SKM-1 (cell line): ENCODE data around the gene COL25A1.

Experiments
- DNase-seq: peaks from one replicate; lab custom pipeline; 2025; ENCODE audit not compliant: unreplicated experiment; lab: John Stamatoyannopoulos, UW

The COL25A1 gene

DNA sequence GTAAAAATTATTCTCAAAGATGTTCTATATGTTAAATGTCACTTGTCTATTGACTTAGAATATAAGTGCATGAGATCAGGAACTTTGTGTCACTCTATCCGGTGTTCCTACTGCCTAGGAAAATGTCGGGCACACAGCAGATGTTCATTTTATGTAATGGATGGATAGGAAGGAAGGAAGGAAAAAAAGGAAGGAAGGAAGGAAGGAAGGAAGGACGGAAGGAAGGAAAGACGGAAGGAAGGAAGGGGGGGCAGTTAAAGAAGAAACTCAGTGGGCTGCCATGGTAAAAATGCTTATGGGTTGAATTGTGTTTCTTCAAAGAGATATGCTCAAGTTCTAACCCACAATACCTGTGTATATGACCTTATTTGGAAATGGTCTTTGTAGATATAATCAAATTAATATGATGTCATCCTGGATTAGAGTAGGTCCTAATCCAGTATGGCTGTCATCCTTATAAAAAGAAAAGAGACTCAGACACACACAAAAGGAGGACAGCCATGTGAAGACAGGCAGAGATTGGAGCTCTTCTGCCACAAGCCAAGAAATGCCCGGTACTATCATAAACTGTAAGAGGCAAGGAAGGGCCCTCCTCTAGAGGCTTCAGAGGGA, 86.3 kb downstream of the COL25A1 start:
- DNase-seq = no peak

DNA sequence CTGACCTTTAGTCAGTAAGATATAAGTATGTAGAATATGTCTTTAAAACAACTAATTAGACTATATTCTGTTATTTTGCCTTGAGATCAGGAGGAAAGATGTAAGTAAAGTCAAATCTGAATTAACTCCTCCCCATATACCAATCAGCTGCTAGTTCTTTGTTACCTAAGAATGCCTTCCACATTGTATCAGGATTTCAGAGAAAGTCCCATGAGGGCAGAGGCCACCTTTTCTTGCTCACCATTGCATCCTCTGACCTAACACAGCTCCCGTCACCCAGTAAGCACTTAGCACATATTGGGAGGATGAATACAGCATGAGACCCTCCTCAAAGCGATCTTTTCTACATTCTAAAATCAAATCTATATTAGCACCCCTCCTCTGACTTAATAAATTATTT, 87.0 kb downstream of the COL25A1 start:
- DNase-seq = no peak

DNA sequence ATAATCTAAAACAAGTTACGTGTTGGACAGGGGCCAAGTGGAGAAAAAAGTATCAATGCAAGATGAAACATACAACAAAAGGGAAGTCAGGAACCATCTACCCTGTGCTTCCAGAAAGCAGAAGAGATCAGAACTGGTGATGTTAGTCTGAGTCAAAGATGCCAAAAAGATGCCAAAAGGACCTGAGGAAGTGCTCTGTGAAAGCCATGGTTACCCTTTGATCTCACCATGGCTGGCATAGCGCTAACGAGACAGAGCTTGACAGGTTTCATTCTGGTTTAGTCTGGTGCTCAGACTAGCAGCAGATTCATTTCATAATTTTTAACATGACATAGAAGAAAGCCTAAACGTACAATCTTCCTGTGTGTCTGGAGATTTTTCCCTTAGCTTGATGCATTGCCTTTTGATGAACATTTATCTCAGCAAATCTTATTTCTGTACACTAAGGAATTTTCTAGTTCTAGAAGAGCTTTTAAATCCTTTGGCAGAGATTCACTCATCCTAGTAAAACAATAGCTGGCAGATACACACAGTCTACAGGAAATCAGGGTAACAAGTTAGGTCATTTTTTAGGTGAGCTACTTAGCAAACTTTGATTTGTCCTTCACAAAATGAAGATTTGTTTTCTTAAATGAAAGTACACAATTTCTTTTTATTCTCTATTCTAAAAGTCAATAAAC, 87.7 kb downstream of the COL25A1 start:
- DNase-seq = no peak

DNA sequence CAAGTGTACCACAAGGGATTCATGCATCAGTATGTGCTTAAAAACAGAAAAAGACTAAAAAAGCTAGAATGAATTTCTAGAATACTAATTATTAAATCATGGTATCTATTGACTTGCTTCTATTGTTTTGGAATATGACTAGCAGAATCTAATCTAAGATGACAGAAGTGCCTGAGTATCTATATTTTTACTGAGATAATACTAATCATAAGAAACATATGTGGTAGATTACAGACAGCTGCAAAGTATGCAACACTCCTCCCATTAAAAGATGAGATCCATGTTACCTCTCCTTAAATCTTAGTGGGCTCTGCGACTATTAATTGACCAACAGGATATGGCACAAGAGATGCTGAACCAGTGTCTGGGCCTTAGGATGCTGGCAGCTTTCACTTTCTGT, 89.4 kb downstream of the COL25A1 start:
- no peak for DNase-seq

DNA sequence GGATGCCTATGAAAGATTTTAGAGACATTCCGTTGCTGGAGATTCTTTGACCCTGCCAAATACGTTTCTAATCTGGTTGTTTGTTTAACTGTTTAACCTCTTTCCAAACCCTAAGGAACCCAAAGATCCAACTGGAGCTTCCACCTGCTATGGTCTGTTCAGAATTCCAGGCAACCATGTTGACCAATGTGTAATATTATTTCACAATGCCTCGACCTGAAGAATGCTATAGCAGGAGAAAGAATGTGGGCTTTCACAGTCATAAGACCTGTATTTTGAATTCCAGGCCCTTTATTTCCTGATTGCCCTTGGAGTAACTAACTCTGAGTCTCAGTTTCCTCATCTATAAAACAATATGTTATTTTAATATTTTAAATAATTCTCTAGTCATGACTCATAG, 90.8 kb downstream of the COL25A1 start:
- no peak for DNase-seq

DNA sequence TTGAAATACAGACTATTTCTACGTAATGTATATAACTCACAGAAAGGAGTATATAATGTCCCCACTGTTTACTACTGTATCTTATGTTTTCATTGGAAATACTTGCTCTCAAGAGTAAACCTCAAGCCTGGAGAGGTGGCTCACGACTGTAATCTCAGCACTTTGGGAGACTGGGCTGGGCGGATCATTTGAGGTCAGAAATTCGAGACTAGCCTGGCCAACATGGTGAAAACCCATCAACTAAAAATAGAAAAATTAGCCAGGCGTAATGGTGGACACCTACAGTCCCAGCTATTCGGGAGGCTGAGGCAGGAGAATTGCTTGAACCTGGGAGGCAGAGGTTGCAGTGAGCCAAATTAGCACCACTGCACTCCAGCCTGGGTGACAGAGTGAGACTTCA, 92.8 kb downstream of the COL25A1 start:
- DNase-seq = no peak

GRCh38 chr4:109207898-109208297, 94.6 kb downstream of the COL25A1 start:
- DNase-seq = no peak

DNA sequence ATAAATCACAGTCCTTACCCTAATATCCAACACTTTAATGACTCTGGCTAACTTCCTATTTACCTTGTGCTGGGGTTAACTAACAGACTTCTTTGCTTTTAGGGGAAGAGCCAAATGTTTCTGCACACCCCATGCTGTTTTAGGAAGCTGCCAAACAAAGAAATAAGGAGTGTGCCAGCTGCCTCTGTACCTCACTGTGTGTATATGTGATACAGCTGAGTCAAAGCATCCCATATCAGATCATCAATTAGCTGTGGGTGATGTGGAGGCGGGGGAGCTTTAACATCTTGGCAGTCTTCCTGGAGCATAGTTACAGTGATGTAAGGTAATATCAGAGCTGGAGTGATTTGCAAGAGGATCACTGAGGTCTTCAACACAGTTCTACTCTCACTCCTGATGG, 95.4 kb downstream of the COL25A1 start:
- no peak for DNase-seq

DNA sequence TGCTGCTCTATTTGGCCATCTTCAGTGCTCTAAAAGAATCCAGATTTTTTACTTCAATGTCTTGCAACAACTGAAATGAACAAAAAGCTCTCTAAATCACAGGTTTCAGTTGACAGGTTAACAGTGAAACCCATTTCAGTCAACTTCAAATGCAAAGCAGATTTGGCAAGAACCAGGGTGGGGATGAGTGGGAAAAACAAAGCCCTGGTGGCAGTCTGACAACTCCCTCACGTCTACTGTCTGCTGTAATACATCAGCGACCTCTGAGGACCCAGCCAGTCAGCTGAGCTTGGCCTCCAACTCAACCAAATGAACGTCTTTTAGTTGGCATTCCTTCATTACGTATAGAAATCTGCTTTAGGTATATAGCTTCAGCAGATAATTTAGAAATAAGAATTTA, 95.8 kb downstream of the COL25A1 start:
- no peak for DNase-seq

DNA sequence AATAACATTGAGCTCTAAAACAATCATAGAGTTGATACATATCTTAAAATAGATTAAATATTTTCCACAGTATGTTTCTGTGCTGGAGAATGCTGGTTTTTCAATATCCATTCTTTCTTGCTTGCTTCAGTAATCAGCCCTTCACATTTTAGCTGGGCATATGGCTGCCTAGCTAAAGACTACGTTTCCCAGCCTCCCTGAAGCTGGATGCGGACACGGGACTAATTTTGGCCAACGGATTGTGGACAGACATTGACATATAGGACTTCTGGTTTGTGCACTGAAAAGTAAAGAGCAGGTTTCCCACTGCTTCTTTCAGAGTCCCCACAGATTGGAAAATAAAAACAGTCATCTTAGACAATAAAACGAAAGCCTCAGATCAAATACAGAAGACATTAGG, 97.3 kb downstream of the COL25A1 start:
- no peak for DNase-seq

GRCh38 chr4:109199585-109199984, 102.9 kb downstream of the COL25A1 start:
- no peak for DNase-seq

GRCh38 chr4:109195646-109196045, 106.8 kb downstream of the COL25A1 start:
- no peak for DNase-seq

DNA sequence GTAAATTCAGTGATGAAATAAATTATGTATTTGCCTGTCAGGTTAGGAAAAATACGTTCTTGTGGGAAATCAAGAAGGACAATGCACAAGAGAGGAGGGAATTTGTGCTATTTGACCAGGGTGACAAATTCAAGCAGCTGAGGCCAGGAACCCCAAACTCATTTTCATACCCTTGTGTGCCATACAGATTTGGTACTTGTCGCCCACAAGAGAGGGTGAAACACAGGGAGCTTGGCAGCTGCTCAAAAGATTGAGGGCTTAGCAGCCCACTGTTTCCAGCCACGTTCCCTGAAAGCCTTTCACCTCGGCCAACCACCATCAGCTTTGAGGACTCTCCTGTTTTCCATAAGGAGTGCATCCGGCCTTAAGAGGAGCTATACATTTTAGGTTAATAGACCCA, 111.2 kb downstream of the COL25A1 start:
- DNase-seq = no peak

DNA sequence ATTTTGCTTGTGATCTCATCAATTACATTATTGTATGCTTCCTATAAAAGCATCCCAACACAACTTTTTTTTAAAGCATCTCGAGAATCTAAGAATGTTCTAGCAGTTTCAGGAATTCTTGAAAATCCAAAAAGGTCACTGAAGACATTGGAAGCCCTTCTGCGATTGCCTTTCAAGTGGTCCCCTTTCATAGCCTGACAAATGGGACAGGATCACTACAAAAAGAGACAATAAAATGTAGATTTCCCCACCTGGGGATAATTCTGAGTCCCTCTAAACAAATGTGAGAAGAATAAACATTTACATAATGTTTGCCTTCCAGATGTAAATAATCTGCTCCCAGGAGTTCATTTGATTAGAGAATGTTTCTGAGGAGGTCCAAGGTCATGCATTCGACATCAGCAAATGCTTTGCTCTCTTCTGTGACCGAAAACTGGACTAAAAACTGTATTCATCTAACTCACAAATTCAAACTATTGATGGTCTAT, 116.0 kb downstream of the COL25A1 start:
- DNase-seq = no peak

DNA sequence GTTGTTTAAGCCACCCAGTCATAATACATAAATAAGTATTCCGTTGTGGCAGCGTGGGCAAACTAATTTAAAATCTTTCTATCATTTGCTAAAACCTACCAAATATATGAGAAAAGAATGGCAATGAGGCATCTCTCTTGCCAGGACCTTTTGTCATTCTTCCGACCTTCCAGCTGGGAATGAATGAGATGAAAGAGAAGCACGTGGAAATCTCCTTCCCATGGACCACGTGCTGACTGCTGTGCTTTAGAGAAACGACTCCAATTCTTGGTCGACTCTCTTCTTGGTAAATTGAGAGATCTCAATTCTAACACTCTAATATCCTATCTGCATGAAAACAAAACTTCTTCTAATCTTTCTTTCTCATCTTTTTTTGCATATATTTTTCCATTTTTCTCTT, 116.5 kb downstream of the COL25A1 start:
- no peak for DNase-seq

GRCh38 chr4:109185548-109185947, 116.9 kb downstream of the COL25A1 start:
- DNase-seq = no peak

- no peak for DNase-seq
These were observed 117.9 kb downstream of the COL25A1 start for GRCh38 chr4:109184491-109184961.

- DNase-seq = no peak
These were observed 118.4 kb downstream of the COL25A1 start for GRCh38 chr4:109183931-109184490.

- DNase-seq = no peak
These were observed 119.8 kb downstream of the COL25A1 start for GRCh38 chr4:109182696-109183095.

DNA sequence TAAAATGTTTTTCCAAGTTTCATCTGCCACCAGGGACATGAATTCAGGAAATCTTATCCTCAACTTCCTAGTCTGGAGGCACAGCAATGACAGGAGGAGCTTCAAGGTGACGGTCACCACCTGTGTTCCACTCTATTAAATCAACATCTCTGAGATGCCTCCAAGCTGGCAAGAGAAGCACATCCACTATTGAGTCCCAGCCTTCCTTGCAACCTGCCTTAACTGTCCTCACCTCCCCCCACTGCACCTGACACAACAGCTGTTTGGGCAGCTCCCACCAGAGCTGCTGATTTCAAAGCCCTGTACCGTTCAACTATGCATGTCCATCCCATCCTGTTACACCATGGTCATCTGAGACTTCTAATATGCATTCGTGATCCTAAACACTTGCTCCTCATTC, 123.4 kb downstream of the COL25A1 start:
- DNase-seq = no peak

DNA sequence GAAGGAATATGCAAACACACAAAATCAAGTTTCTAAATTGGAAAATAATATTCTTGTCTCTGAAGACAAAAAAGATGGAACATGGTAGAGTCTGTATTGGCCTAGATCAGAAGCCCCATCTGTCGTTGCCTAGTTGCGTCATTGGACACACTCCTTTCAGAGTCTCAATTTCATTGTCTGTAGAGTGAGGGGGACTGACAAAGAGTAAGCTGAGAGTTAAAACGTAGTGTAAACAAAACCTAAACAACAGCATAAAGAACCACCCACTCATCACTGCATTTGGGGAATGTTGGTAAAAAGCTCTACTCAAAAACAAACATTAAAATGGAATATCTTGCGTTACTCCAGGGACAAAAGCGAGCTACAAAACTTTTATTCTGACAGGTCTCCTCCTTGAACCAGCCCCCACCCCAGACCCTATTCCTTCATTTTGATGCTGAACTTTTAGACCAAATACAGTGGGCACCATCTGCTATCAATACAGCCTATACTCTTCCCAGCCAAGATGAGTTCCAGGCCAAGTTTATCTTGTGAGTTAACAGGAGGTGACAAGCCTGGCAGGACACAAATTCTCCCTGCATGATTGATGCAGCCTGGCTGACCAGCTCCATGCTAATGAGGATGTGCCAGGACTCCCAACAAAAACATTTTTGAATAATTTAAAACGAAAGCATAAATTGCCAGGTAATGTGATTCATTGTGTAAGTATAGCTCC, 125.2 kb downstream of the COL25A1 start:
- DNase-seq = no peak
